ENCODE data around the gene ST3GAL3. TPM values are rescaled to one million over a fixed set of nuclear protein-coding genes. Genes with fewer than 3 reads are reported as not detected.

ST3GAL3 gene
- total and polyA plus RNA-seq, 2 experiments from 2014 or later: 4.5 to 7.0 TPM

- peaks cover 4% of the 10 kb centered on the region; the same call in 1 of the 3 replicates for H3K36me3 Mint-ChIP-seq (ENCODE audit: low read depth)
- H3K9me3 Mint-ChIP-seq: no peaks in the 10 kb centered on the region
- Histone ChIP-seq H3K4me2 (peak overlapping the region; percentile 97), H2AFZ (peak overlapping the region; percentile 78; the same call in 1 of the 2 replicates), H3K27me3 (ENCODE audit: insufficient read depth) (peaks cover 8% of the 10 kb centered on the region), H3K36me3 (ENCODE audit: insufficient read depth) (no peaks in the 10 kb centered on the region), H4K20me1 (replicated peaks; ENCODE audit: insufficient read depth) (peaks cover 16% of the 10 kb centered on the region), H3K27ac (ENCODE audit: low read depth) (peak overlapping the region; percentile 66), H3K9me2 (ENCODE audit: insufficient read depth) (no peaks in the 10 kb centered on the region), H3K4me1 (ENCODE audit: insufficient read depth) (peaks cover 42% of the 10 kb centered on the region), H3K79me2 (replicated peaks; ENCODE audit: insufficient read depth) (0 out of 2 replicates have a peak, but pooled peaks cover 7% of the 10 kb centered on the region), H3K4me3 (peak overlapping the region; percentile 69), H3F3A (replicated peaks; ENCODE audit: low read depth) (peaks cover 32% of the 10 kb centered on the region)
- no peak for TF ChIP-seq EZH2 (IDR thresholded peaks at IDR 0.05; ENCODE audit: low read depth, unreplicated experiment)
- no peak for TF ChIP-seq ZNF331 (CRISPR knock-in tag; IDR thresholded peaks at IDR 0.05; ENCODE audit: low read depth)
- TF ChIP-seq POLR2AphosphoS5 (IDR thresholded peaks at IDR 0.05; ENCODE audit: low read depth): peak; percentile 44
- H3K4me3 Mint-ChIP-seq: peak overlapping the region; percentile 69
- H3K27ac Mint-ChIP-seq: no peak overlapping the region
- H3K27me3 Mint-ChIP-seq (ENCODE audit: insufficient read depth, low read depth, poor library complexity): peaks cover 35% of the 10 kb centered on the region
- ATAC-seq (peak; percentile 5), DNase-seq (ENCODE audit: low spot score) (peak; percentile 70)
- H3K4me1 Mint-ChIP-seq: peaks cover 62% of the 10 kb centered on the region
Measured at GRCh38 chr1:43935711-43936427, 228.5 kb downstream of the ST3GAL3 start.

- Mint-ChIP-seq H3K27ac (no peak overlapping the region), H3K4me1 (peaks cover 59% of the 10 kb centered on the region), H3K36me3 (ENCODE audit: low read depth) (peaks cover 4% of the 10 kb centered on the region; the same call in 1 of the 3 replicates), H3K4me3 (peak overlapping the region; percentile 81), H3K27me3 (ENCODE audit: insufficient read depth, low read depth, poor library complexity) (peaks cover 31% of the 10 kb centered on the region), H3K9me3 (no peaks in the 10 kb centered on the region)
- Histone ChIP-seq H2AFZ (no peak overlapping the region), H4K20me1 (replicated peaks; ENCODE audit: insufficient read depth) (peaks cover 16% of the 10 kb centered on the region), H3K4me2 (peak overlapping the region; percentile 97), H3F3A (replicated peaks; ENCODE audit: low read depth) (peaks cover 32% of the 10 kb centered on the region), H3K27me3 (ENCODE audit: insufficient read depth) (peaks cover 8% of the 10 kb centered on the region), H3K27ac (ENCODE audit: low read depth) (no peak overlapping the region), H3K36me3 (ENCODE audit: insufficient read depth) (no peaks in the 10 kb centered on the region), H3K79me2 (replicated peaks; ENCODE audit: insufficient read depth) (0 out of 2 replicates have a peak, but pooled peaks cover 7% of the 10 kb centered on the region), H3K9me2 (ENCODE audit: insufficient read depth) (no peaks in the 10 kb centered on the region), H3K4me1 (ENCODE audit: insufficient read depth) (peaks cover 42% of the 10 kb centered on the region), H3K4me3 (peak overlapping the region; percentile 70)
- ATAC-seq: peak; percentile 18
- TF ChIP-seq CTCF (conservative IDR thresholded peaks at IDR 0.05; ENCODE audit: low read depth in 2 of 2): peak; percentile 49 to 51
- TF ChIP-seq POLR2AphosphoS5 (IDR thresholded peaks at IDR 0.05; ENCODE audit: low read depth): no peak
- TF ChIP-seq, protein P1, sequence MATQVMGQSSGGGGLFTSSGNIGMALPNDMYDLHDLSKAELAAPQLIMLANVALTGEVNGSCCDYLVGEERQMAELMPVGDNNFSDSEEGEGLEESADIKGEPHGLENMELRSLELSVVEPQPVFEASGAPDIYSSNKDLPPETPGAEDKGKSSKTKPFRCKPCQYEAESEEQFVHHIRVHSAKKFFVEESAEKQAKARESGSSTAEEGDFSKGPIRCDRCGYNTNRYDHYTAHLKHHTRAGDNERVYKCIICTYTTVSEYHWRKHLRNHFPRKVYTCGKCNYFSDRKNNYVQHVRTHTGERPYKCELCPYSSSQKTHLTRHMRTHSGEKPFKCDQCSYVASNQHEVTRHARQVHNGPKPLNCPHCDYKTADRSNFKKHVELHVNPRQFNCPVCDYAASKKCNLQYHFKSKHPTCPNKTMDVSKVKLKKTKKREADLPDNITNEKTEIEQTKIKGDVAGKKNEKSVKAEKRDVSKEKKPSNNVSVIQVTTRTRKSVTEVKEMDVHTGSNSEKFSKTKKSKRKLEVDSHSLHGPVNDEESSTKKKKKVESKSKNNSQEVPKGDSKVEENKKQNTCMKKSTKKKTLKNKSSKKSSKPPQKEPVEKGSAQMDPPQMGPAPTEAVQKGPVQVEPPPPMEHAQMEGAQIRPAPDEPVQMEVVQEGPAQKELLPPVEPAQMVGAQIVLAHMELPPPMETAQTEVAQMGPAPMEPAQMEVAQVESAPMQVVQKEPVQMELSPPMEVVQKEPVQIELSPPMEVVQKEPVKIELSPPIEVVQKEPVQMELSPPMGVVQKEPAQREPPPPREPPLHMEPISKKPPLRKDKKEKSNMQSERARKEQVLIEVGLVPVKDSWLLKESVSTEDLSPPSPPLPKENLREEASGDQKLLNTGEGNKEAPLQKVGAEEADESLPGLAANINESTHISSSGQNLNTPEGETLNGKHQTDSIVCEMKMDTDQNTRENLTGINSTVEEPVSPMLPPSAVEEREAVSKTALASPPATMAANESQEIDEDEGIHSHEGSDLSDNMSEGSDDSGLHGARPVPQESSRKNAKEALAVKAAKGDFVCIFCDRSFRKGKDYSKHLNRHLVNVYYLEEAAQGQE (IDR thresholded peaks at IDR 0.05; ENCODE audit: unreplicated experiment): no peak
- TF ChIP-seq CREB1 (CRISPR knock-in tag; IDR thresholded peaks at IDR 0.05; ENCODE audit: low read depth): no peak
- TF ChIP-seq JUNB (IDR thresholded peaks at IDR 0.05; ENCODE audit: unreplicated experiment): no peak
- TF ChIP-seq NANOG (IDR thresholded peaks at IDR 0.05; ENCODE audit: borderline replicate concordance): no peak
- DNase-seq (ENCODE audit: low spot score): peak; percentile 85
Measured at GRCh38 chr1:43936431-43937151, 229.3 kb downstream of the ST3GAL3 start.

Data from GM23338 (cell line).